DOHH2 (cell line): ENCODE results near the gene AKAP13.
A peak's percentile ranks its signal among the peaks of the same experiment; 100 is the strongest.

Source experiments
- H3F3A ChIP-seq: fragments of 200-600 bp; sonication (generic), shearing (Covaris generic); 2 replicates; pipeline ENCODE4 v1.6.0; 2016; ENCODE audit warnings: antibody characterized with exemption, mild to moderate bottlenecking; ENCODE audit not compliant: control insufficient read depth, insufficient read depth
- H3K27ac ChIP-seq: fragments of 200-600 bp; sonication (generic); 2 replicates; pipeline ENCODE4 v1.5.1; 2014; ENCODE audit warnings: low read depth, mild to moderate bottlenecking, low read length, moderate library complexity
- H3K27me3 ChIP-seq: fragments of 200-600 bp; sonication (generic); 2 replicates; pipeline ENCODE4 v1.6.1; 2014; ENCODE audit warnings: mild to moderate bottlenecking, low read length, mixed read lengths; ENCODE audit not compliant: control insufficient read depth
- H3K36me3 ChIP-seq: fragments of 200-600 bp; sonication (generic); 2 replicates; pipeline ENCODE4 v1.6.1; 2014; ENCODE audit warnings: mild to moderate bottlenecking, low read length, moderate library complexity, mixed read lengths; ENCODE audit not compliant: control insufficient read depth
- H3K4me1 ChIP-seq: fragments of 200-600 bp; sonication (generic); 2 replicates; pipeline ENCODE4 v1.6.1; 2014; ENCODE audit warnings: mild to moderate bottlenecking, low read length, mixed read lengths; ENCODE audit not compliant: control insufficient read depth
- H3K4me2 ChIP-seq: fragments of 200-600 bp; sonication (generic); 2 replicates; pipeline ENCODE4 v1.6.0; 2014; ENCODE audit warnings: mild to moderate bottlenecking, low read length, moderate library complexity
- H3K4me3 ChIP-seq: fragments of 200-600 bp; sonication (generic); 2 replicates; pipeline ENCODE4 v1.5.1; 2014; ENCODE audit warnings: mild to moderate bottlenecking, low read length, mixed read lengths
- H3K79me2 ChIP-seq: fragments of 200-600 bp; sonication (generic); 2 replicates; pipeline ENCODE4 v1.6.1; 2014; ENCODE audit warnings: mild to moderate bottlenecking, low read length, mixed read lengths; ENCODE audit not compliant: control insufficient read depth
- H3K9me2 ChIP-seq: fragments of 200-600 bp; sonication (generic); replicated peaks from 2 replicates; pipeline ENCODE4 v1.6.1; 2014; ENCODE audit warnings: mild to moderate bottlenecking, low read length, mixed read lengths; ENCODE audit not compliant: control insufficient read depth
- H3K9me3 ChIP-seq: fragments of 200-600 bp; sonication (generic); 2 replicates; pipeline ENCODE4 v1.6.1; 2014; ENCODE audit warnings: antibody characterized with exemption, low read length, mixed read lengths; ENCODE audit not compliant: control insufficient read depth, insufficient read depth
- H4K20me1 ChIP-seq: fragments of 200-600 bp; sonication (generic); 2 replicates; pipeline ENCODE4 v1.6.0; 2014; ENCODE audit warnings: low read depth, mild to moderate bottlenecking, antibody characterized with exemption, low read length, moderate library complexity; ENCODE audit not compliant: control insufficient read depth, insufficient read depth
- EZH2phosphoT487 ChIP-seq: fragments of 200-600 bp; sonication (generic); IDR thresholded peaks from 2 replicates; pipeline ENCODE4 v1.6.1; 2017; ENCODE audit warnings: borderline replicate concordance, mild to moderate bottlenecking, antibody characterized with exemption, low read length, moderate library complexity, mixed read lengths
- TF ChIP-seq, protein P1 (sequence below): fragments of 200-600 bp; sonication (generic); IDR thresholded peaks from one replicate; pipeline ENCODE4 v1.5.1; 2014; ENCODE audit warnings: antibody characterized with exemption, mild to moderate bottlenecking, low read depth, low read length; ENCODE audit not compliant: poor library complexity, severe bottlenecking

AKAP13 gene

DNA sequence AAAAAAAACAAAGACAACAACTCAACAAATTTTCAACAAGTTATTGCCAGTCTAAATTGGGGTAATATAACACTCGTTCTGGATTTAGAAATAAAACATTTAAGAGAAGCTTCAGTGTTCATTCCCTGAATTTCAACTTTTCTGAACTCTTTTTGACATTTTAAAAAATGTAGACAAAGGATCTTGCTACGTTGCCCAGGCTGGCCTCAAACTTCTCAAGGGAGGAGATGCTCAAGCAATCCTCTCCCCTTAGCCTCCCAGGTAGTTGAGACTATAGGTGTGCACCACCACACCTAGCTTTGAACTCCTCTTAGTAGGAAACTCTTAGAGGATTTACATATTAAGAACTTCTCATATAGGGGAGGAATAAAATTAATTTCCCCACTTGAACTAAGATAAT is 91.9 kb downstream of the AKAP13 start:
- H3K27ac ChIP-seq = peak overlapping the region; percentile 97
- no peaks in the 10 kb centered on the region for H3K9me3 ChIP-seq
- H3K9me2 ChIP-seq = no peaks in the 10 kb centered on the region
- H4K20me1 ChIP-seq = no peaks in the 10 kb centered on the region
- peaks cover 95% of the 10 kb centered on the region for H3K79me2 ChIP-seq
- H3F3A ChIP-seq = peaks cover 42% of the 10 kb centered on the region
- H3K4me3 ChIP-seq = peak overlapping the region; percentile 72
- TF ChIP-seq EZH2phosphoT487 = no peak
- TF ChIP-seq, protein P1, sequence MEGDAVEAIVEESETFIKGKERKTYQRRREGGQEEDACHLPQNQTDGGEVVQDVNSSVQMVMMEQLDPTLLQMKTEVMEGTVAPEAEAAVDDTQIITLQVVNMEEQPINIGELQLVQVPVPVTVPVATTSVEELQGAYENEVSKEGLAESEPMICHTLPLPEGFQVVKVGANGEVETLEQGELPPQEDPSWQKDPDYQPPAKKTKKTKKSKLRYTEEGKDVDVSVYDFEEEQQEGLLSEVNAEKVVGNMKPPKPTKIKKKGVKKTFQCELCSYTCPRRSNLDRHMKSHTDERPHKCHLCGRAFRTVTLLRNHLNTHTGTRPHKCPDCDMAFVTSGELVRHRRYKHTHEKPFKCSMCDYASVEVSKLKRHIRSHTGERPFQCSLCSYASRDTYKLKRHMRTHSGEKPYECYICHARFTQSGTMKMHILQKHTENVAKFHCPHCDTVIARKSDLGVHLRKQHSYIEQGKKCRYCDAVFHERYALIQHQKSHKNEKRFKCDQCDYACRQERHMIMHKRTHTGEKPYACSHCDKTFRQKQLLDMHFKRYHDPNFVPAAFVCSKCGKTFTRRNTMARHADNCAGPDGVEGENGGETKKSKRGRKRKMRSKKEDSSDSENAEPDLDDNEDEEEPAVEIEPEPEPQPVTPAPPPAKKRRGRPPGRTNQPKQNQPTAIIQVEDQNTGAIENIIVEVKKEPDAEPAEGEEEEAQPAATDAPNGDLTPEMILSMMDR = no peak
- H3K4me1 ChIP-seq = peaks cover 100% of the 10 kb centered on the region
- peaks cover 12% of the 10 kb centered on the region; the same call in 1 of the 2 replicates for H3K36me3 ChIP-seq
- H3K27me3 ChIP-seq = no peaks in the 10 kb centered on the region
- H3K4me2 ChIP-seq = peak overlapping the region; percentile 89

DNA sequence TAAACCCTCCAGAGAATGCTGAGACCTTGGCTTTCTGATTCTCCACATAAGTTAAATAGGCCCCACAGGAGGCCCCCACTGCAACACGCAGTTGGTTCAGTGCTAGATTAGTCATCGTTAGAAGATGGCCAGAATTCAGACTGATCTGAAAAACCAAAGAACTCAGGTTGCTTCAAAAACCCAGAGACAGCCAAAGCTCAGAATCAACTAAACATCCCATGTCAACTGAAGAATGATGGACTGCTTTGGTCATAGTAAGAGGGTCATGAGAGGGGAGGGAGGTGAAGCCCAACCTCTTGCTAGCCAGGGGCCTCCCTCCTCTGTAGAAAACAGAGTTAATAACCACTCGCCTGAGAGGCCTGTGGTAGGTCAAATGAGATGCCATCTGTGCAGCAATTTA is 93.1 kb downstream of the AKAP13 start:
- Histone ChIP-seq H3K4me1 (peaks cover 99% of the 10 kb centered on the region), H3K79me2 (peaks cover 95% of the 10 kb centered on the region), H4K20me1 (no peaks in the 10 kb centered on the region), H3K36me3 (peaks cover 12% of the 10 kb centered on the region; the same call in 1 of the 2 replicates), H3K9me3 (no peaks in the 10 kb centered on the region), H3F3A (peaks cover 42% of the 10 kb centered on the region), H3K27me3 (no peaks in the 10 kb centered on the region), H3K4me2 (peak overlapping the region; percentile 89), H3K4me3 (peak overlapping the region; percentile 72), H3K27ac (peak overlapping the region; percentile 97), H3K9me2 (no peaks in the 10 kb centered on the region)
- TF ChIP-seq, protein P1 = no peak
- TF ChIP-seq EZH2phosphoT487 = no peak

DNA sequence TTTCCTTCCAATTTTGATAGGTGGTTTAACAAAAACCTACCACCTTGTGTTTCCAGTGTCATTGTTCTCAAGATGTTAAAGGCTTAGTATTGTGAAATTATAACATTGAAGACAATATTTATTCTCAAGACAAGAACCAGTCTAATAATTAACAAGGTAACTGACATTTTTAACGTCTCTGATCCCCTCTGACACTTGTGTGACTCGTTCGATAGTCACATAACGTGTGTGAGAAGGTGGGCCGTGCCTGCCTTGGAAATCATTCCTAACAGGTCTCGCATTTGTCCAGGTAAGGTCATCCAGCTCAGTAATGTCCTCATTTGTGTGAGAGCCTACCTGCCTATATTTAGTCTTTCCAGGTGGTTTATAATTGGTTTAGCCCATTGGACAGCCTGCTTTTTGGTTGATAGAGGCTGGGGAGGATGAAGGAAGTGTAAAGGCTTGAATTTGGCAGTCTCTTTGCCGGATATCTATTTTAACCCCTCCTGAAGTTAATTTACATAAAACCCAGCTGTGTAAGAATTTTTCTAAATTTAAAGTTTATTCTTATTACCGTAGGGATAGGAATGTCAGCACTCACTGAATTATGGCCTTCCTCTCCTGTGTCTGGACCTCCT is 94.4 kb downstream of the AKAP13 start:
- H3K79me2 ChIP-seq = peaks cover 95% of the 10 kb centered on the region
- no peaks in the 10 kb centered on the region for H4K20me1 ChIP-seq
- peaks cover 99% of the 10 kb centered on the region for H3K4me1 ChIP-seq
- H3K36me3 ChIP-seq = peaks cover 12% of the 10 kb centered on the region; the same call in 1 of the 2 replicates
- H3K9me2 ChIP-seq = no peaks in the 10 kb centered on the region
- H3F3A ChIP-seq = peaks cover 42% of the 10 kb centered on the region
- H3K4me3 ChIP-seq = peak overlapping the region; percentile 72
- peak overlapping the region; percentile 97 for H3K27ac ChIP-seq
- H3K27me3 ChIP-seq = no peaks in the 10 kb centered on the region
- peak overlapping the region; percentile 89 for H3K4me2 ChIP-seq
- H3K9me3 ChIP-seq = no peaks in the 10 kb centered on the region
- TF ChIP-seq, protein P1 = no peak
- TF ChIP-seq EZH2phosphoT487 = no peak
